C4-2B (cell line): ENCODE data around the gene QPRT.

Experiments used
- CTCF ChIP-seq: fragments of 450-650 bp; conservative IDR thresholded peaks from 2 replicates; pipeline ENCODE4 v1.5.1; 2017; ENCODE audit warnings: mild to moderate bottlenecking
- ZFX ChIP-seq: fragments of 450-650 bp; IDR thresholded peaks from 2 replicates; pipeline ENCODE4 v1.6.1; 2017

GRCh38 chr16:29745121-29745852 lies 66.3 kb downstream of the QPRT start:
- no peak for TF ChIP-seq CTCF
- no peak for TF ChIP-seq ZFX
